Stimulated activated CD4-positive, alpha-beta T cell treated with anti-CD3 and anti-CD28 coated beads, Interleukin-1b, Interleukin-23, amount 100 ng/mL, for 4 hours (primary cell): ENCODE data around the gene HEATR5B.
"Not testable (repeated sequence)": the region's sequence is repeated elsewhere in the genome, so short reads cannot be mapped to it uniquely, and the experiment has no call there.

ENCODE experiments used
- DNase-seq, 2 donors: peaks; one replicate each; pipeline ENCODE4 v3.0.0-alpha.2; 2020; ENCODE audit warnings: low read depth in 2 of 2

Gene HEATR5B

GRCh38 chr2:36941867-36942266 lies 142.3 kb downstream of the HEATR5B start:
- no peak for DNase-seq

GRCh38 chr2:36936526-36936925 lies 147.6 kb downstream of the HEATR5B start:
- not testable (repeated sequence) for DNase-seq

GRCh38 chr2:36931688-36932087 lies 152.5 kb downstream of the HEATR5B start:
- not testable (repeated sequence) for DNase-seq
